SH-SY5Y (cell line): ENCODE measurements around the gene CDCA5.

Source experiments
- GATA2 ChIP-seq: IDR thresholded peaks from 2 replicates; pipeline ENCODE4 v1.6.1; 2011; ENCODE audit warnings: mild to moderate bottlenecking, low read depth, low read length
- GATA3 ChIP-seq: IDR thresholded peaks from 2 replicates; pipeline ENCODE4 v1.6.1; 2011; ENCODE audit warnings: low read depth, mild to moderate bottlenecking, low read length, moderate library complexity

Gene CDCA5

GRCh38 chr11:65100674-65101350 is 17.0 kb upstream of the CDCA5 start:
- no peak for TF ChIP-seq GATA2
- no peak for TF ChIP-seq GATA3

- TF ChIP-seq GATA3 (no peak), GATA2 (no peak)
Observed at GRCh38 chr11:65096926-65097325, 13.1 kb upstream of the CDCA5 start.

GRCh38 chr11:65095974-65096806 is 12.3 kb upstream of the CDCA5 start, which contains the start of gene VPS51:
Gene VPS51 (plus strand): TSS chr11:65096214. CDS start chr11:65096251, 37 bp downstream.
- TF ChIP-seq GATA2 = 0 out of 2 replicates have a peak, but pooled peaks have one; percentile 25
- TF ChIP-seq GATA3 = no peak

GRCh38 chr11:65095427-65095826 is 11.6 kb upstream of the CDCA5 start:
- no peak for TF ChIP-seq GATA3
- TF ChIP-seq GATA2 = no peak

- TF ChIP-seq GATA2 (no peak), GATA3 (no peak)
Observed at GRCh38 chr11:65090628-65091027, 6.8 kb upstream of the CDCA5 start.

GRCh38 chr11:65089621-65090020 is 5.8 kb upstream of the CDCA5 start:
- TF ChIP-seq GATA3 (no peak), GATA2 (no peak)

DNA sequence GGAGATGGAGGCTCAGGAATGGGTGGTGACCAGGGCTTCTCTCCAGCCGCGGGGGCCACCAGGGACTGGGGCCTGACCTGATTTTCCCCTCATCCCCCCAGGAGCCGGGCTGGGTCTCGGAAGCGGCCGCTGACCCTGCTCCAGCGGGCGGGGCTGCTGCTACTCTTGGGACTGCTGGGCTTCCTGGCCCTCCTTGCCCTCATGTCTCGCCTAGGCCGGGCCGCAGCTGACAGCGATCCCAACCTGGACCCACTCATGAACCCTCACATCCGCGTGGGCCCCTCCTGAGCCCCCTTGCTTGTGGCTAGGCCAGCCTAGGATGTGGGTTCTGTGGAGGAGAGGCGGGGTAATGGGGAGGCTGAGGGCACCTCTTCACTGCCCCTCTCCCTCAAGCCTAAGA is 4.0 kb upstream of the CDCA5 start:
- TF ChIP-seq GATA2 (no peak), GATA3 (no peak)

GRCh38 chr11:65087216-65087615 is 3.4 kb upstream of the CDCA5 start:
- no peak for TF ChIP-seq GATA2
- no peak for TF ChIP-seq GATA3

DNA sequence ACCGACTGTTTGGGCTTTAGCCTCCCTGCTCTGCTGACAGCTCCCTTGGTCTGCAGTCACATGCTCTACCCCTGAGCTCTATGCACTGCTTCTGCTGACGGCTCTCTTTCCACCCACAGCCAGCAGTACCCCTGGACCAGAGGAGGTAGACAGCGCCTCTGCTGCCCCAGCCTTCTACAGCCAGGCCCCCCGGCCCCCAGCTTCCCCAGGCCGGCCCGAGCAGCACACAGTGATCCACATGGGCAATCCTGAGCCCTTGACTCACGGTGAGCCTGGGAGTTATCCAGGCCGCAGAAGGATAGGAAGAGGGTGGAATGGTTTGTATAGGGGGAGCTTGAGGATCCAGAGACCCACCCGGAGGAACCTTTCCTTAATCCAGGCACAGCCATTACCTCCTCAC is 3.0 kb upstream of the CDCA5 start:
- no peak for TF ChIP-seq GATA2
- TF ChIP-seq GATA3 = no peak

DNA sequence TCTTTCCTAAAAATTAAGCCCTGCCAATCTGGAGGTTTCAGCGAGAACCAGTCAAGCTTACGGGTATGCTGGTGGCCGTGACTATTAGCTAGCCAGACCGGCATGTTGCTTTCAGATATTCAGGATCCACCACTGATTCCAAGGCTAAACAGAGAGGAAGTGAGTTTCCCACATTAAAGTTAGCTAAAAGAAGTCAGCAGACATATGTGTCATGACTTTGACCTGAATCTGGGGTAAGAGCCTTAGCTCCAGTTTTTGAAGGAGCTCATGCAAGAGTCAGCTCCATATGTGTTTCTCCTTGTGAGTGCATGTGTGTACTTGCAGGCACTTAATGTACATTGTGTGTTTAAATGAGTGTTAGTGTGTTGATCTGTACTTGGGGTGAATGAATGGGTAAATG is 1.6 kb upstream of the CDCA5 start:
- TF ChIP-seq GATA3 (no peak), GATA2 (no peak)

DNA sequence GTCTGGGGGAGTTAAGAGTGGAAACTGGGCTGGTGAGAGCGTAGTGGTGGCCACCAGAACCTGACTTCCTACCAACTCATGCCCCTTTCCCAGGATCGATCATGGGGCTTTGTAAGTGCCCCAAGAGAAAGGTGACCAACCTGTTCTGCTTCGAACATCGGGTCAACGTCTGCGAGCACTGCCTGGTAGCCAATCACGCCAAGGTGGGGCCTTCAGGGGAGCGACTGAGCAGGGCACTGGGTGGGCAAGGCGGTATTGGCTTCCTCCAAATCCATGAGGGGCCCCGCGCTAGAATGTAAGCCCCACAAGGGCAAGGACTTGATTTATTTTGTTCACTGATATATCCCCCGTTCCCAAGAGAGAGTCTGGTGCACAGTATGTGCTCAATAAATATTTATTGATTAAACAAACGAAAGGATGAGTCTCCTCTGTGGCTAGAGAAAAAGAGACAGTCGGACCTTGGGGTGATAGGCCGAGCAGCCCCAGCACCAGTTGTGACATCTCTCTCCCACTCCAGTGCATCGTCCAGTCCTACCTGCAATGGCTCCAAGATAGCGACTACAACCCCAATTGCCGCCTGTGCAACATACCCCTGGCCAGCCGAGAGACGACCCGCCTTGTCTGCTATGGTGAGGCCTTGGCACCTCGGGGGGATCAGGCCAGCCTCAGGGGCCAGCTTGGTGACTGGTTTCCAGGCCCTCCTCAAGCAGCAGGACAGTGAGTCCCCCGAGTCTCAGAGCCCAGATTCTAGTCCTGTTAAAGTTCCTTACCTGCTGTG is 947 bp upstream of the CDCA5 start:
- TF ChIP-seq GATA3 = no peak
- TF ChIP-seq GATA2 = no peak

DNA sequence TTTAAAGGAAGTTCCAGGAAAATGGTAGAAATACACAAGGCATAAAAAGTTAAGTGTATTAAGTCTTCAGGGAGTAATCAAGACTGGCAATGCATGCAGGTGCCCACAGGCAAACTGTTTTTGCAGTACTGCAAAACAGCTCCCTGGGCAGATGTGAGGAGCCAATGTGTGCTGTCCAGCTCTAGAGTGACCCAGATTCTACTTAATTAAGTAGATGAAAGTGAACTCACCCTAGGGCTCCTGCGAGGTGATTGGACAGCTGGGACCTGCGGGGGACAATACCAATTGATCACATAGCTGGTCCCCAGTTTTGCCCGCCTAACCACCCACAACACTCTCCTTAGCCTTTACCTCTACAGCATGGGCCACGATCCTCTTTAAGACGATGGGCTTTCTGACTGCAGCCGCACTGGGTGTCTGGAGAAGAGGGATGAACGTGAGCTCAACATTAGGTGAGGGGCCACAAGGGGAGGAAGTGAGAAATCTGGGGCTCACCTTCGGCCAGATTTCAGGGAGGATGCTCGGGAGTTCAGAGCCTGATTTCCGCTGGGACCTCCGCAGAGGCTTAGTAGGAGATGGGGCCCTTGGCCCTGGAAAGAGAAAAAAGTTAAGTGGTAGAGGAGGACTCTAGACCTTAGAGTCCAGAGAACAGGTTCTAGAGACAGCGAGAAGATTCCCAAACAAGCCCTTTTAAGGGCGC is 556 bp downstream of the CDCA5 start:
- TF ChIP-seq GATA3 (no peak), GATA2 (no peak)

DNA sequence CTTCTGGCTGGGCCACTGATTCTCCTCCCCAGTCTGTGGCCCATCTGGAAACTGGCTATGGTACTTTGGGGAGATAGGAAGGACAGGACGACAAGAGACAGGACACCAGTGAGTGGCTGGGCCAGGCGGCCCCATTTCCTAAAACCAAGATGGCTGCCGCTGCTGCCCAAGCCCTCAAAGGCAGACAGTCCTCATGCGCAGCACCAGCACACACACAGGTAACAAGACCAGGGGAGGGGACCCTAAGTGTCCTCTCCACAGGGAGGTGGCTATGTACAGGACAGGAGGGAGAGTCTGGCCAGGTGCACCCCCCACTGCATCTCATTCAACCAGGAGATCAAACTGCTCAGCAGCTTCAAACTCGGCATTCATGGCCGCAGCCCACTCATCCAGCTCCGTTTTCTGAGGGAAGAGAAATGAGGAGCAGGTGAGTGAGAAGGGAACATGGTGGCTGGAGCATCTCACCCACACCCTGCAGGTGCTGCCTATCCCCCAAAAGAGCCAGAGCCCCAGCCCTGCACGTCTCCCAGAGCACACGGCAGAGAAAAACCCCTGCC is 5.0 kb downstream of the CDCA5 start:
- TF ChIP-seq GATA2 (no peak), GATA3 (no peak)
